GM19463 (cell line): Measurements from ENCODE around the gene AKAP13.
"Not testable (repeated sequence)": the region's sequence is repeated elsewhere in the genome, so short reads cannot be mapped to it uniquely, and the experiment has no call there.

Source experiments
- ATAC-seq: cut with Tn5 transposase; IDR thresholded peaks from one replicate; pipeline ENCODE4 v1.9.1; 2021; ENCODE audit warnings: mild to moderate bottlenecking, moderate library complexity; ENCODE audit not compliant: unreplicated experiment

The AKAP13 gene

DNA sequence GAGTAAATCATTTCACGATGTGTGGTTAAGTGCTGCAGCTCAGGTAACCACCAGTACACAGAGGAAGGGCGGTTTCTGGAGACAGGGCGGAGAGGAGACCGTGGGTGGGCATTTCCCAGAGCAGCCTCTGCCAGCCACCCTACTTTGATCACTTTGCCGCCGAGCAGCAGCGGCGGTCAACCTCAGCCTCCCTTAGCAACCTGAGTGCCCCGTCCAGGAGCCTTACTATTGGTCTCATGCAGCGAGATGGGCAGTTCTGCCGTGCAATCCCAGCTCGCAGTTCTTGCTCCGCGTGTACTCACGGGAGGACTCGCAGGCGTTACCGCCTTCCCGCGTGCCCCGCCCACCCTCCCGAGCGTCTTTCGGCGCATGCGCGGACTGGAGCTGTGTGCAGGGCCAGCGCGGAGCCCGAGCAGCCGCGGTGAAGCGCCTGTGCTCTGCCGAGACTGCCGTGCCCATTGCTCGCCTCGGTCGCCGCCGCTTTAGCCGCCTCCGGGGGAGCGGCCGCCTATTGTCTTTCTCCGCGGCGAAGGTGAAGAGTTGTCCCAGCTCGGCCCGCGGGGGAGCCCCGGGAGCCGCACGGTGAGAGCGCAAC is at the start of gene AKAP13:
TSS of gene AKAP13 (plus strand) at position 387 of the 595 bp plus-strand sequence. CDS start 105,118 bp downstream, outside the sequence.
- peak; percentile 86 for ATAC-seq

- peak; percentile 65 for ATAC-seq
Observed at GRCh38 chr15:85330901-85331588, 49.4 kb upstream of the AKAP13 start.

DNA sequence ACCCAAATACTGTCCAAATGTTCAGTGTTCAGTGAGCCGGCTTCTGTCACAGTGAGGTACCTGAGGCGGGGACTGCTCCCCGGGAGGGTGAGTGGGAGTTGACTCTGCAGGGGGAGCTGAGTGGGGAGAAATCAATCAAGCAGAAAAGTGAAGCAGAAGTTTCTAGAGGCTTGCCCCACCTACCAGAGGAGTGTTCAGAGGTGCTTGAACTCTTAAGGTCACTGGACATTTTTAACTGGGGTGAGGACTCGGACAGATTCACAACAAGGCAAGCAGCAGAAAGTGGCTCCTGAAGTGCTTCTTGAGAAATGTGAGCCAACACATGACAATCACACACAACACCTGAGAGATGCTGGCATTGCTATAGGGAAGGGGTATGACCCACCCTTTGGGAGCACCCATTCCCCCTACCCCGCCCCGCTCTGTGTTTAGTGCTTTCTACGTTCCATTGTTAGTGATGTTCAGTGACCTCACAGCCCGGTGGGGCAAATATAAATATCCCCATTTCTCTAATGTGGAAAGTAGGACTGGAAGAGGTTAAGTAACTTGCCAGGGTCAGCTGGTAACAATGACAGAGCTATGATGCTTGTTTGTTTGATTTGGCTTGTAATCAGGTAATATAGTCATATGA is 48.6 kb upstream of the AKAP13 start:
- no peak for ATAC-seq

GRCh38 chr15:85333132-85333831 is 47.1 kb upstream of the AKAP13 start:
- no peak for ATAC-seq

DNA sequence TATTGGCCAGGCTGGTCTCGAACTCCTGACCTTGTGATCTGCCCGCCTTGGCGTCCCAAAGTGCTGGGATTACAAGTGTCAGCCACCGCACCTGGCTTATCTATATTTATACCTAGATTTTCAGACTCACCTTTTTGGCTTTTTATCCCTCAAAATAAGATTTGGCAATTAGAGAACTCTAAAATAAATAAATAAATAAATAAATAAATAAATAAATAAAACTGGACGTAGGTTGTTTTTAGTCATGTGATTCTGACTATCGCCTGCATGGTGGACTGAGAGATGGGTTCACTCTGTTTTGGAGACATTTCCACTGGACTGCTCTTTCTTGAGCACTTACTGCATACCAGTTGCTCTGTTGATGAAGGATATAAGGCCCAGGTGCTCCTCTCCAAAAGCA is 46.2 kb upstream of the AKAP13 start:
- no peak for ATAC-seq

GRCh38 chr15:85335193-85335942 is 45.0 kb upstream of the AKAP13 start:
- no peak for ATAC-seq

DNA sequence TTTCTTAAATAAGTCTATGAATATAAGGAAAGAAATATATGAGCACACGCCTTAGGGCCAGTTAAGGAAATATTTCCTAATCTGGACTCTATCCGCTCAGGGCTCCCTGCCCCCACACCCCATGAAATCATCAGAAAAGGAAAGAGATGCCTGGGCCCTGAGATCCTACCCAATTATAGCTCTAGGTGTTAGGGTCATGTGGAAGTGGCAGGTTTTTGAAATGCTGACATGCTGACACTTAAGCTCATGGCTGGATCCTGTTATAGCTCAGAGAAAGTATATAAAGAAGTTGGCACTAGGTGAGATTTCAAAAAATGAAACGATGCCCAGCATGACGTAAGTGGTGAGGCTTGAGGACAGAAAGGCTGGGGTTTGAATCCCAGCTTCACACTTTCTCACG is 43.5 kb upstream of the AKAP13 start:
- ATAC-seq: no peak

GRCh38 chr15:85337425-85338074 is 42.9 kb upstream of the AKAP13 start:
- ATAC-seq: no peak

- ATAC-seq: no peak
Observed at GRCh38 chr15:85340321-85340665, 40.1 kb upstream of the AKAP13 start.

DNA sequence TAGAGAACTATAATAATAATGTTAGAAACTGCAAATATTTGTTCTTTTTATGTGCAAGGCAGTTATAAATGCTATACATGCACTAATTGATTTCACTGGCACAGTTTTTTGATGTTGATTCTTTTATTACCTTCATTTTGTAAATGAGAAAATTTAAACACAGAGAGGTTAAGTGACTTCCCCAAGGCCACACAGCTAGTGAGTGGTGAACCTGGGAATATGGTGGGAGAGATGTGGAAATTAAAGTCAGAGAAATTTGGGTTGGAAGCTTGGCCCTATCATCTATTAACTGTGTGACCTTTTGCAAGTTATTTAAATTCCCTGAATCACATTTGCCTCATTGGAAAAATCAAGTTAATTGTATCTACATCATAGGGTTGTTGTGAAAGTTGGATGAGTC is 39.6 kb upstream of the AKAP13 start:
- no peak for ATAC-seq

- ATAC-seq: not testable (repeated sequence)
Observed at GRCh38 chr15:85342163-85342562, 38.2 kb upstream of the AKAP13 start.

GRCh38 chr15:85343443-85343842 is 37.0 kb upstream of the AKAP13 start:
- not testable (repeated sequence) for ATAC-seq

DNA sequence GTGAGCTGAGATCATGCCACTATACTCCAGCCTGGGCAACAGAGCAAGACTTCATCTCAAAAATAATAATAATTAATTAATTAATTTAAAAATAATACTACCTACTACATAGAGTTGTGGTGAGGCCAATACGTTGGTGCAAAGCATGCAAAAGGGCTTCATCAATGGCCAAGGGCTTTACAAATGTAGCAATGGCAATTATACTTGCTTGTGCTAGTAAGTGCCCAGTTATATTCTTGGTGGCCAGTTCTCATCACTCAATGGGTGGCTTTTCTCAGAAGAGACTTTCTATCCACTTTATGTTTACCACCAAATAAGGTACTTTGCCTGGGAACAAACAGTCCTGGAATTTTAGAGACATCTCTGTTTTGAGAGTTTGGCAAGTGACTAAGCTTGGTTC is 36.2 kb upstream of the AKAP13 start:
- not testable (repeated sequence) for ATAC-seq

DNA sequence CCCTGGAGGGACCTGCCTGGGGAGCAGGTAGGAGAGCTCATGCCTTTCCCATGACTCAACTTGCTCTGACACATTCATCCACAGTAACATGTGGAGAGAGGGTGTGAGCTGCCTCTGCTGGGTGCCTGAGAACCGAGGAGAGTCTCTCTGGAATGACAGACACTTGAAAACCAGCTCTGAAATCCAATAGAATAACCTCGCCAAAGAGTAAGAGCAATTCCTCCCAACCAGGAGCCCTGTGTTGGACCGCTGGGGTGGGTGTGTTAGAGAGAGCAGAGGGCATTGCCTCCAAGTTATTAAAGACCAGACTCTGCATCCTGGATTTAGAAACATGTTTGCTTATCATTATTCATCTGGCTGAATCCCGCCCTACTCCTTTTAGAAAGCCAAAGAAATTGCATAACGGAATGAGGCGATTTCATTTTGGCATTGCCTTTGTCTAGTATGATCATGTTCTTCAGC is 35.7 kb upstream of the AKAP13 start:
- not testable (repeated sequence) for ATAC-seq

- ATAC-seq: not testable (repeated sequence)
Observed at GRCh38 chr15:85345196-85345918, 35.0 kb upstream of the AKAP13 start.

DNA sequence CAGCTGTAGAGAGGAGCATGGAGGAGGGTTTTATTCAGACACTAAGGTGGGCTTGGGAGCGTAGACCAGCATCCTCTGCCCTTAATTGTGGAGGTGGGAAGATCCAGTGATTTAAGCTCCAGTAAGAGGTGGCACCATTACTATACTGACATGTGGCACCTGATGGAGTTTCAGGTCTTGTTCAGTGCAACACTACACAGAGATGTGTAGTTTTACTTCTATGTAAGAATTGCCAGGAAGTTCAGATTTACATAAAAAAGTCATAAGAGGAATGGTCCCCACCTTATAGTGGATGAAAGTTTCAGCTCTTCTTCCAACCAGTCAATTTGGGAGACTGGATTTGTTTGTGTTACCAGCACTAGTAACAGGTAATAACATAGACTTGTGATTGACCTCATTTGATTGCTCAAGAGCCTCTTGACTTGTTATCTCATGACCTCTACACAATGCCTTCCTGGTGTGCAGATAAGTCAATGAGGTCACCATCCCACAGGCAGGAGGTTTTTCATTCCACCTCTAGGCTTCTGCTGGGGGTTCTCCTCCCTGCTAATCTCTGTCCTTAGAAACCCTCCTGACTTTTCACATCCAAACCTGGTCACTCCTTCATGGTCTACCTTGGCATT is 33.8 kb upstream of the AKAP13 start:
- ATAC-seq: not testable (repeated sequence)

GRCh38 chr15:85347264-85348047 is 32.9 kb upstream of the AKAP13 start:
- not testable (repeated sequence) for ATAC-seq

- not testable (repeated sequence) for ATAC-seq
Observed at GRCh38 chr15:85348048-85348766, 32.2 kb upstream of the AKAP13 start.
